Osteoblast (primary cell): Measurements from ENCODE around the gene LYSMD2. TPM values are rescaled to one million over a fixed set of nuclear protein-coding genes. Genes with fewer than 3 reads are reported as not detected.

Source experiments
- DNase-seq: peaks from one replicate; pipeline ENCODE4 v3.0.0; 2011; ENCODE audit warnings: low spot score, mixed read lengths; ENCODE audit not compliant: insufficient read length; ENCODE audit errors: missing footprints
- H2AFZ ChIP-seq: 2 replicates; pipeline ENCODE4 v1.6.0; 2011; ENCODE audit warnings: mild to moderate bottlenecking, low read length
- H3K27ac ChIP-seq: 2 replicates; pipeline ENCODE4 v1.5.1; 2011; ENCODE audit warnings: mild to moderate bottlenecking, low read depth, low read length, moderate library complexity
- H3K27me3 ChIP-seq: 2 replicates; pipeline ENCODE4 v1.6.0; 2012; ENCODE audit warnings: mild to moderate bottlenecking, control low read depth, inconsistent platforms, low read length, moderate library complexity; ENCODE audit not compliant: insufficient read depth
- H3K36me3 ChIP-seq: 2 replicates; pipeline ENCODE4 v1.5.1; 2011; ENCODE audit warnings: mild to moderate bottlenecking, low read length, control low read depth, moderate library complexity; ENCODE audit not compliant: insufficient read depth
- H3K4me1 ChIP-seq: 2 replicates; pipeline ENCODE4 v1.5.1; 2011; ENCODE audit warnings: mild to moderate bottlenecking, low read length, control low read depth, moderate library complexity; ENCODE audit not compliant: insufficient read depth
- H3K4me2 ChIP-seq: 2 replicates; pipeline ENCODE4 v1.6.0; 2011; ENCODE audit warnings: mild to moderate bottlenecking, low read length; ENCODE audit not compliant: insufficient read depth
- H3K4me3 ChIP-seq: fragments of 200-600 bp; sonication (generic); 3 replicates; pipeline ENCODE4 v1.5.1; 2012; ENCODE audit warnings: mild to moderate bottlenecking, low read length, inconsistent platforms; ENCODE audit not compliant: insufficient read depth
- H3K79me2 ChIP-seq: 2 replicates; pipeline ENCODE4 v1.6.0; 2012; ENCODE audit warnings: mild to moderate bottlenecking, low read length, control low read depth, inconsistent platforms; ENCODE audit not compliant: insufficient read depth
- H3K9me3 ChIP-seq: 2 replicates; pipeline ENCODE4 v1.5.1; 2011; ENCODE audit warnings: low read depth, low read length, control low read depth
- H4K20me1 ChIP-seq: 2 replicates; pipeline ENCODE4 v1.6.0; 2012; ENCODE audit warnings: mild to moderate bottlenecking, low read length, control low read depth; ENCODE audit not compliant: insufficient read depth
- CTCF ChIP-seq: IDR thresholded peaks from 2 replicates; pipeline ENCODE4 v1.5.1; 2011; ENCODE audit warnings: mild to moderate bottlenecking, low read depth, low read length, moderate library complexity; ENCODE audit errors: extremely low read depth
- total RNA-seq: library from RNA; depleted of rRNA; stranded (reverse); fragments of >200 nt; gene quantifications from 2 replicates; pipeline ENCODE4 v1.2.3, GENCODE V29; 2012

LYSMD2 gene
- total RNA-seq, 1 donor = 3.3 TPM

- H3K27me3 ChIP-seq = peaks cover 10% of the 10 kb centered on the region
- H3K4me2 ChIP-seq = no peak overlapping the region
- no peak for DNase-seq
- no peak for TF ChIP-seq CTCF
- H3K4me1 ChIP-seq = no peaks in the 10 kb centered on the region
- H4K20me1 ChIP-seq = no peaks in the 10 kb centered on the region
- H3K36me3 ChIP-seq = no peaks in the 10 kb centered on the region
- H3K4me3 ChIP-seq = no peak overlapping the region
- no peak overlapping the region for H2AFZ ChIP-seq
- H3K79me2 ChIP-seq = no peaks in the 10 kb centered on the region
- H3K9me3 ChIP-seq = no peaks in the 10 kb centered on the region
- no peak overlapping the region for H3K27ac ChIP-seq
These were observed 30.4 kb downstream of the LYSMD2 start for GRCh38 chr15:51706926-51707608.

- Histone ChIP-seq H3K27me3 (peaks cover 10% of the 10 kb centered on the region), H4K20me1 (no peaks in the 10 kb centered on the region), H3K4me3 (no peak overlapping the region), H3K27ac (no peak overlapping the region), H2AFZ (no peak overlapping the region), H3K36me3 (no peaks in the 10 kb centered on the region), H3K9me3 (no peaks in the 10 kb centered on the region), H3K4me1 (no peaks in the 10 kb centered on the region), H3K79me2 (no peaks in the 10 kb centered on the region), H3K4me2 (no peak overlapping the region)
- TF ChIP-seq CTCF = no peak
- no peak for DNase-seq
These were observed 31.2 kb downstream of the LYSMD2 start for GRCh38 chr15:51706291-51706690.

GRCh38 chr15:51702710-51703109, 34.7 kb downstream of the LYSMD2 start:
- H4K20me1 ChIP-seq = no peaks in the 10 kb centered on the region
- H2AFZ ChIP-seq = no peak overlapping the region
- no peaks in the 10 kb centered on the region for H3K4me1 ChIP-seq
- peaks cover 28% of the 10 kb centered on the region for H3K27me3 ChIP-seq
- DNase-seq = no peak
- H3K79me2 ChIP-seq = no peaks in the 10 kb centered on the region
- no peaks in the 10 kb centered on the region for H3K36me3 ChIP-seq
- no peaks in the 10 kb centered on the region for H3K9me3 ChIP-seq
- H3K4me3 ChIP-seq = no peak overlapping the region
- no peak overlapping the region for H3K27ac ChIP-seq
- no peak for TF ChIP-seq CTCF
- no peak overlapping the region for H3K4me2 ChIP-seq

GRCh38 chr15:51699373-51699772, 38.1 kb downstream of the LYSMD2 start:
- H3K27ac ChIP-seq = no peak overlapping the region
- no peaks in the 10 kb centered on the region for H3K79me2 ChIP-seq
- H3K9me3 ChIP-seq = no peaks in the 10 kb centered on the region
- H2AFZ ChIP-seq = no peak overlapping the region
- no peak for DNase-seq
- H3K4me2 ChIP-seq = no peak overlapping the region
- no peak overlapping the region for H3K4me3 ChIP-seq
- H3K36me3 ChIP-seq = no peaks in the 10 kb centered on the region
- H3K4me1 ChIP-seq = no peaks in the 10 kb centered on the region
- peaks cover 22% of the 10 kb centered on the region for H3K27me3 ChIP-seq
- H4K20me1 ChIP-seq = no peaks in the 10 kb centered on the region
- TF ChIP-seq CTCF = no peak
